Measurements from ENCODE around the gene NKX2-8.
"Not testable (repeated sequence)": the region's sequence is repeated elsewhere in the genome, so short reads cannot be mapped to it uniquely, and the experiment has no call there.

The NKX2-8 gene

DNA sequence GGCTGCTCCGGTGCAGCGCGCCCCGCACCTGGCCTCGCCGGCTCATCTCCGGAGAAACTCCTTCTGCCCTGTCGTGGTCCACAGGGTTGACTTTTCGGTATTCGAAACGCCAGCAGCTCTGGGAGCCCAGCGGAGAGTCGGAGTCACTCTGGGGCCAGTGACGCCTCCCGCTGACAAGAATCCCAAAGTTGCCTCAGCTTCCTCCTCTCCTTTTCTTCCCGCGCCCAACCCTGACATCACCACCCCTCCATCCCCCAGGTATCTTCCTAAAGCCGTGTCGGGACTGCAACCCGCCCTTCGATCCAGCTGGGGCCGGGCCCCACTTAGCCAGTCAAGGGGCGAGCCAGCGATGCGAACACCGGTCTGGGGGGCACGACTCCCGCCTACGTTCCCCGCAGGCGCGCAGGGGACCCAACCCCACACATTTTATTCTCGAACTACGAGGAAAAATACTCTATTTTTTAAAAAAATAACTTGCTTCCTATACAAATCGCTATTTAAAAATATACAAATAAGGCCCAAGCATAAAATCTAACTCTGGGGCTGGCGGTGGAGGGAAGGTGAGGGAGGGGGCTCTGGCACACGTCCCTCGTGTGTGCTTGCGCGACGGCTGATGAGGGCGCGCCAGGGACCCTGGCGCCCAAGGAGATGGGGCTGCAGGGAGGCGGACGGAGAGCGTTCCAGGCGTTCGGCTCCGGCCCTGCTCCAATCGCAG, 2.1 kb downstream of the NKX2-8 start:
- no peak for DNase-seq

DNA sequence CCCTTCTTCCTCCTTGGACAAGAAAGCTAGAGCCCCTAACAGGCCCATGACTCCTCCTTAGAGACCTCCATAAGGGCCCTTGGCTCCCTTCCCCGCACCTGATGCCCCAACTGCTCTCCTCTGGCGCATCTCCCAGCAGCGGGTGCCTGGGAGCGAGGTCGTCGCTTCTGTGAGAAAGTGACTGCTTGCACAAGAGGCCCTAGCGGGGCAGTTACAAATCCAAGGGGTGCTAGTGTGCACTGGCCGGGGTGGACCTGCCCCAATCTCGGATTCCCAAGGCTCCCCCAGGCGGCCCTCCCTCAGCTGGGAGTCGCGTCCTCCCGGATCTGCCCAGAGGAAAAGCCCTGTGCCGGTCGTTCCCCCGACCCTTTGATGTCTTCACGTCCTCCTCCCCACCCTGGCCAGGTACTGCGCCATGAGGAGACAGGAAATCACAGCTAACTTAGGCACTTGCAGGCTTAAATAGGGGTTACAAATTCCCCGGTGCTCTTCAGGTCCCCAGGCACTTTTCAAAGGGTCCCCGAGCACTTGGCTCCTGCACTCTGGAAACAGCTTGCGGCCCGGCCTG, 2.8 kb downstream of the NKX2-8 start:
- no peak for DNase-seq

DNA sequence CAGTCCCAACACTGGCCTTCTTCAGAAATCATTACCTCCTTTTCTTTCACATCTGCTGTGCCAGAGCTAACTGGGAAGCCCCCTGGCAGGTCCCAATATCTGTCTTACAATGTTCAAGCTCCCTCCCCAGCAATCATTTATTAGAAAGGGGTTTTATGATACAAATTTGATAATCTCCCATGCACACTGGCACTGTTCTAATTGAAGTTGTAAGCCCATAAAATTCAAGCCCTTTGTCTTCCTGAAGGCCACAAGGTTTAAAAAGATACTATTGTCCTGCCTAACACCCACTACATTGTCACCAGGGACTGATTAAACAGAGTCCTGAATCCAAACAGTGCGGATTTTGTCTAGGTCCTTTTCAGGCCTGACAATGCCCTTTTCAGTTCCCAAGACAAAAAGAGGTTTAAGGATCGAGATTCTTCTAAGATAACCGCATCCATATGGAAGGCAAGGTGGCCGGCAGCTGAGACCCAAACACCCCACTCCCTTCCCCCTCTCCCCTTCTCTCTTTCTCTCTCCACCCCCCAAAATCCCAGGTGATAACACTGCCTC, 3.3 kb downstream of the NKX2-8 start:
- no peak for DNase-seq

- DNase-seq: no peak
Observed at GRCh38 chr14:36570065-36570464, 12.3 kb downstream of the NKX2-8 start.

- DNase-seq: peak in 1 of 5 experiments; percentile 7
Observed at GRCh38 chr14:36556811-36557433, 25.5 kb downstream of the NKX2-8 start.

DNA sequence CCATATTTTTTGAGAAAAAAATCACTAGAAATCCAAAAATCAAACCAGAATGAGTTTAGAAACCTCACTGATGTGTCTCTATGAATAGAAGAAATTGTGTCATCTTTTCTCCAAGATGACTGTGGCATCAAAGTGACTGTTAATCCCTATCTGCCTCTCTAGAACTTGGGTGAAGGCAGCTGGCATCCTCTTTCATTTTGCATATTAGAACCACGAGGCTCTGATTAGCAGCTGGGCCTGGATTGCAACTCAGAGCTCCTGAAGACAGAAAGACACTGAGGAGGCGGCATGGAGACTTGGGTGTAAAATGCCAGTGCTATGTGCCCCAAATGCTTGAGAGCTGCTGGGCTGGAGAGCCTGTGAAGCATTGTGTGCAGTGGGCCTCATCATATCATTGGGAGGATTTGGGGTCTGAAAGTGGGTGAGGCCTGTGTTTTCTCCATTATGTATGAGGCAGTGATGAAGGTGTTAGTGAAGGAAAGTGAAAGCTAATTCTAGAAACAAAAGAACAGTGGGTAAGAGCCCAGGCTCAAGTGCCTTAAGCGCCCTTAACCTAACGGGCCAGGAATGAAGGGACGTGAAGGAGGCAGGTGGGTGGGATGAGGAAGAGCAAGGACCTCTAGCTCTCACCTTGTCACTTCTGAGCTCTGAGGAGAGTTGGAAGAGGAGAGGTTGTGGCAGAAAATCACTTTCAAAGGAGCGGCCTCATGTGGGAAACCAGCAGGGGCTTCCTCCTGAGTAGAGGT, 26.2 kb downstream of the NKX2-8 start:
- no peak for DNase-seq

GRCh38 chr14:36553656-36554260, 28.7 kb downstream of the NKX2-8 start:
- peak in 1 of 5 experiments; percentile 36 for DNase-seq

DNA sequence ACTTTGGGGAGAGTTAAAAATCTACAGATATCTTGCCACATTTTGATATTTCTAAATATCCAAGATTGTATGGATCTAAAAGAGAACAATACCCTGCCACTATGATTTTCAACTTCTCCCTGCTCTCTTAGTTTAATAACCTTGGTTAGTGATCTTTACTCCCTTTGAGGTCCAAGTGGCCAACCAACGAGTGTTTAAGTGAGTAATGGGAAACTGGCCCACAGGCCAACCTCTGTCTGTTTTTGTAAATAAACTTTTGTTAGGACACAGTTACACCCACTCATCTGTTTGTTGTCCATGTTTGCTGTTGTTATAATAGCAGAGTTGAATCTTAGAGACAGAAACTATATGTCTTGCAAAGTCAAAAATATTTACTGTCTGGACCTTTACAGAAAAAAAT, 31.5 kb downstream of the NKX2-8 start:
- DNase-seq: no peak

- not testable (repeated sequence) for DNase-seq
Observed at GRCh38 chr14:36544280-36544679, 38.1 kb downstream of the NKX2-8 start.

- DNase-seq: no peak
Observed at GRCh38 chr14:36538051-36538450, 44.4 kb downstream of the NKX2-8 start.

All from T-helper 2 cell (primary cell).